ENCODE measurements around the gene RAPGEF6. TPM values are rescaled to one million over a fixed set of nuclear protein-coding genes. Genes with fewer than 3 reads are reported as not detected.

RAPGEF6 gene
- total and polyA plus RNA-seq, 2 of the 4 experiments (the other 2 are of a cell fraction) = 5.8 to 18.8 TPM

DNA sequence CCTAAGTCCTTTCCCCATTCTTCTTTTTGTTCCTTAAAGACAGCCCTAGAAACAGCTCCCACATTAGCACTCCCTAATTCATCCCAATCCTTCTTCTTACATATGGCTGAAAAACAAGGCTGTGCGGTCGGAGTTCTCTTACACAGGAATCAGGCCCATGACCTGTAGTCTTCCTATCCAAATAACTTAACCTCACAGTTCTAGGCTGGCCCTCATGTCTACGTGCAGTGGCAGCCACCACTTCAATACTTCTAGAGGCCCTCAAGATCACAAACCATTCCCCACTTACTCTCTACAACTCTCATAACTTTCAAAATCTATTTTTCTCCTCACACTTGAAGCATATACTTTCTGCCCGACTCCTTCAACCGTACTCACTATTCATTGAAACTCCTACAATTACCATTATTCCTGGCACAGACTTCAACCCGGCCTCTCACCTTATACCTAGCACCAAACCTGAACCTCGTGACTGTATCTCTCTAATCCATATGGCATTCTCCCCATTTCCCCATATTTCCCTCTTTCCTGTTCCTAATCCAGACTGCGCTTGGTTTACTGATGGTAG lies 59.3 kb downstream of the RAPGEF6 start:
- H2AK5ac ChIP-seq (ENCODE audit: low read depth, low read length) = no peak overlapping the region
- H4K5ac ChIP-seq (ENCODE audit: low read depth, low read length) = no peak overlapping the region
- H3K4me1 ChIP-seq (ENCODE audit: control insufficient read depth, insufficient read depth, low read length) = no peaks in the 10 kb centered on the region
- in situ Hi-C loops (cut with MboI; ENCODE audit: low sequenced_read_pairs) (no loop called here), dilution Hi-C loops (cut with HindIII; ENCODE audit: low sequenced_read_pairs, unreplicated experiment) (no loop called here), intact Hi-C loops (cut with micrococcal nuclease) (no loop called here)
- no peaks in the 10 kb centered on the region; the same call in 1 of the 2 replicates for H3K9me3 ChIP-seq (ENCODE audit: control insufficient read depth, insufficient read depth, low read length)
- H3K9me1 ChIP-seq (ENCODE audit: insufficient read depth, low read length) = no peaks in the 10 kb centered on the region
- H3K9ac ChIP-seq (ENCODE audit: low read depth, low read length) = no peak overlapping the region
- BruUV-seq (replicated peaks) = no TSS peak
- no peak overlapping the region for H2BK15ac ChIP-seq (ENCODE audit: low read depth, low read length)
- no peak overlapping the region for H3K14ac ChIP-seq (replicated peaks; ENCODE audit: low read depth, low read length)
- no peak overlapping the region for H4K91ac ChIP-seq (ENCODE audit: insufficient read depth, low read depth, low read length)
- ATAC-seq (ENCODE audit: low read depth) = no peak
- no peak for DNase-seq
- peaks cover 5% of the 10 kb centered on the region for H3K36me3 ChIP-seq (ENCODE audit: control insufficient read depth, insufficient read depth, low read length)
- H3K4me3 ChIP-seq (ENCODE audit: insufficient read depth, low read depth, low read length) = no peak overlapping the region
- H4K8ac ChIP-seq (ENCODE audit: low read depth in 2 of 2, low read length in 2 of 2) = no peak overlapping the region
- no peak overlapping the region for H2BK120ac ChIP-seq (ENCODE audit: low read depth, low read length)
- no peak overlapping the region for H2AK9ac ChIP-seq (replicated peaks; ENCODE audit: low read depth, low read length, poor library complexity)
- H3K79me1 ChIP-seq (ENCODE audit: low read depth in 1 of 2, low read length in 2 of 2) = peaks cover 23 to 33% of the 10 kb centered on the region in 2 experiments
- ChIA-PET POLR2A (ENCODE audit: unreplicated experiment) (no interaction called here), CTCF (no interaction called here)
- no peak overlapping the region for H3K18ac ChIP-seq (ENCODE audit: low read depth, low read length)
- no peak overlapping the region for H3K56ac ChIP-seq (ENCODE audit: extremely low read depth, insufficient read depth, low read length)
- H3K27me3 ChIP-seq (ENCODE audit: control insufficient read depth, insufficient read depth, low read length) = no peaks in the 10 kb centered on the region
- H2BK5ac ChIP-seq (ENCODE audit: low read depth, low read length, poor library complexity, severe bottlenecking) = no peak overlapping the region
- H3K4ac ChIP-seq (ENCODE audit: low read depth, low read length) = no peak overlapping the region
- no peak overlapping the region for H3K27ac ChIP-seq (ENCODE audit: insufficient read depth, low read length)
- H3K4me2 ChIP-seq (ENCODE audit: low read depth, low read length) = no peak overlapping the region
- no peaks in the 10 kb centered on the region for H4K20me1 ChIP-seq (ENCODE audit: insufficient read depth, low read length)
- no peak for TF ChIP-seq MXI1 (IDR thresholded peaks at IDR 0.05; ENCODE audit: borderline replicate concordance, low read depth, low read length)
- no peak for TF ChIP-seq CHD1 (IDR thresholded peaks at IDR 0.05; ENCODE audit: low read depth, low read length)
- no peak for TF ChIP-seq MAZ (IDR thresholded peaks at IDR 0.05; ENCODE audit: borderline replicate concordance, low read depth, low read length)
- no peak for TF ChIP-seq NFE2L2 (IDR thresholded peaks at IDR 0.05; ENCODE audit: low read depth, low read length)
- TF ChIP-seq, protein P1, sequence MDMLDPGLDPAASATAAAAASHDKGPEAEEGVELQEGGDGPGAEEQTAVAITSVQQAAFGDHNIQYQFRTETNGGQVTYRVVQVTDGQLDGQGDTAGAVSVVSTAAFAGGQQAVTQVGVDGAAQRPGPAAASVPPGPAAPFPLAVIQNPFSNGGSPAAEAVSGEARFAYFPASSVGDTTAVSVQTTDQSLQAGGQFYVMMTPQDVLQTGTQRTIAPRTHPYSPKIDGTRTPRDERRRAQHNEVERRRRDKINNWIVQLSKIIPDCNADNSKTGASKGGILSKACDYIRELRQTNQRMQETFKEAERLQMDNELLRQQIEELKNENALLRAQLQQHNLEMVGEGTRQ (IDR thresholded peaks at IDR 0.05; ENCODE audit: low read depth, low read length) = no peak
- TF ChIP-seq, protein P2, sequence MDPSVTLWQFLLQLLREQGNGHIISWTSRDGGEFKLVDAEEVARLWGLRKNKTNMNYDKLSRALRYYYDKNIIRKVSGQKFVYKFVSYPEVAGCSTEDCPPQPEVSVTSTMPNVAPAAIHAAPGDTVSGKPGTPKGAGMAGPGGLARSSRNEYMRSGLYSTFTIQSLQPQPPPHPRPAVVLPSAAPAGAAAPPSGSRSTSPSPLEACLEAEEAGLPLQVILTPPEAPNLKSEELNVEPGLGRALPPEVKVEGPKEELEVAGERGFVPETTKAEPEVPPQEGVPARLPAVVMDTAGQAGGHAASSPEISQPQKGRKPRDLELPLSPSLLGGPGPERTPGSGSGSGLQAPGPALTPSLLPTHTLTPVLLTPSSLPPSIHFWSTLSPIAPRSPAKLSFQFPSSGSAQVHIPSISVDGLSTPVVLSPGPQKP (IDR thresholded peaks at IDR 0.05; ENCODE audit: borderline replicate concordance, low read depth, low read length) = no peak
- TF ChIP-seq POLR2A (IDR thresholded peaks at IDR 0.05; ENCODE audit: low read depth, low read length) = no peak
- no peak for TF ChIP-seq CEBPB (IDR thresholded peaks at IDR 0.05; ENCODE audit: low read depth, low read length)
- no peak for TF ChIP-seq SMC3 (IDR thresholded peaks at IDR 0.05; ENCODE audit: low read depth, low read length)
- TF ChIP-seq FOS (IDR thresholded peaks at IDR 0.05; ENCODE audit: low read depth, low read length) = no peak
- no peak for TF ChIP-seq RFX5 (IDR thresholded peaks at IDR 0.05; ENCODE audit: low read depth, low read length)
- TF ChIP-seq RCOR1 (IDR thresholded peaks at IDR 0.05; ENCODE audit: insufficient replicate concordance, low read length) = no peak
- TF ChIP-seq BHLHE40 (IDR thresholded peaks at IDR 0.05; ENCODE audit: low read depth, low read length) = no peak
- no peak for TF ChIP-seq MAFK (IDR thresholded peaks at IDR 0.05; ENCODE audit: low read depth, low read length)
- no peak for TF ChIP-seq RAD21 (IDR thresholded peaks at IDR 0.05; ENCODE audit: low read length)
- TF ChIP-seq CTCF (conservative IDR thresholded peaks at IDR 0.05; ENCODE audit: low read depth, low read length) = no peak
- H2BK20ac ChIP-seq (ENCODE audit: low read depth, low read length) = no peak overlapping the region
- H2AFZ ChIP-seq (replicated peaks; ENCODE audit: low read length, poor library complexity) = no peak overlapping the region
- H3K23ac ChIP-seq (ENCODE audit: low read depth, low read length) = no peak overlapping the region
- WGBS, 2 experiments (ENCODE audit: extremely low coverage in 2 of 2, insufficient read length in 1 of 2) = 98 to 100% methylated on average over 1 to 8 of the region's 8 CpGs

All from IMR-90 (cell line).